ENCODE results near the gene NEURL1B.

NEURL1B gene

DNA sequence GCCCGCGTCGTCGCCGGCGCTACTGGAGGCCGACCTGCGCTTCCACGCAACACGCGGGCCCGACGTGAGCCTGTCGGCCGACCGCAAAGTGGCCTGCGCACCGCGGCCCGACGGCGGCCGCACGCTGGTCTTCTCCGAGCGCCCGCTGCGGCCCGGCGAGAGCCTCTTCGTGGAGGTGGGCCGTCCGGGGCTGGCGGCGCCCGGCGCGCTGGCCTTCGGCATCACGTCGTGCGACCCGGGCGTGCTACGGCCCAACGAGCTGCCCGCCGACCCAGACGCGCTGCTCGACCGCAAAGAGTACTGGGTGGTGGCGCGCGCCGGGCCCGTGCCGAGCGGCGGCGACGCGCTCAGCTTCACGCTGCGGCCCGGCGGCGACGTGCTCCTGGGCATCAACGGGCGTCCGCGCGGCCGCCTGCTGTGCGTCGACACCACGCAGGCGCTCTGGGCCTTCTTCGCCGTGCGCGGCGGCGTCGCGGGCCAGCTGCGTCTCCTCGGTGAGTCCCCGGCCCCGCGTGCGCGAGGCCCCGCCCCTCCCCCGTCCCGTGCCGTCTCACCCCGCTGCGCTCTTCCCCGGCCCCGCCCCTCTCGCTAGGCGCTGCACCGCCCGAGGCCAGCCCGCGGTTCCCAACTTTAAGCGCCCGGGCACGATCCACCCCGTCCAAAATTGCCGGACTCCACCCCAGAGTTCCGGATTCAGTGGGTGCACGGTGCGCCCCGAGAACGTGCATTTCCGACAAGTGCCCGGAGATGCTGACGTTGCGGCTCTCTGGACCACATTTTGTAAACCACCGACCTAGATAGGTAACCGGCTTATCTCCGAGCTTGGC lies 42.8 kb downstream of the NEURL1B start:
- no peak overlapping the region for H3K4me3 ChIP-seq (ENCODE audit: low read depth, low read length)
- TF ChIP-seq, protein P1, sequence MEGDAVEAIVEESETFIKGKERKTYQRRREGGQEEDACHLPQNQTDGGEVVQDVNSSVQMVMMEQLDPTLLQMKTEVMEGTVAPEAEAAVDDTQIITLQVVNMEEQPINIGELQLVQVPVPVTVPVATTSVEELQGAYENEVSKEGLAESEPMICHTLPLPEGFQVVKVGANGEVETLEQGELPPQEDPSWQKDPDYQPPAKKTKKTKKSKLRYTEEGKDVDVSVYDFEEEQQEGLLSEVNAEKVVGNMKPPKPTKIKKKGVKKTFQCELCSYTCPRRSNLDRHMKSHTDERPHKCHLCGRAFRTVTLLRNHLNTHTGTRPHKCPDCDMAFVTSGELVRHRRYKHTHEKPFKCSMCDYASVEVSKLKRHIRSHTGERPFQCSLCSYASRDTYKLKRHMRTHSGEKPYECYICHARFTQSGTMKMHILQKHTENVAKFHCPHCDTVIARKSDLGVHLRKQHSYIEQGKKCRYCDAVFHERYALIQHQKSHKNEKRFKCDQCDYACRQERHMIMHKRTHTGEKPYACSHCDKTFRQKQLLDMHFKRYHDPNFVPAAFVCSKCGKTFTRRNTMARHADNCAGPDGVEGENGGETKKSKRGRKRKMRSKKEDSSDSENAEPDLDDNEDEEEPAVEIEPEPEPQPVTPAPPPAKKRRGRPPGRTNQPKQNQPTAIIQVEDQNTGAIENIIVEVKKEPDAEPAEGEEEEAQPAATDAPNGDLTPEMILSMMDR (IDR thresholded peaks at IDR 0.05; ENCODE audit: borderline replicate concordance, insufficient read depth, low read depth, low read length) = no peak

DNA sequence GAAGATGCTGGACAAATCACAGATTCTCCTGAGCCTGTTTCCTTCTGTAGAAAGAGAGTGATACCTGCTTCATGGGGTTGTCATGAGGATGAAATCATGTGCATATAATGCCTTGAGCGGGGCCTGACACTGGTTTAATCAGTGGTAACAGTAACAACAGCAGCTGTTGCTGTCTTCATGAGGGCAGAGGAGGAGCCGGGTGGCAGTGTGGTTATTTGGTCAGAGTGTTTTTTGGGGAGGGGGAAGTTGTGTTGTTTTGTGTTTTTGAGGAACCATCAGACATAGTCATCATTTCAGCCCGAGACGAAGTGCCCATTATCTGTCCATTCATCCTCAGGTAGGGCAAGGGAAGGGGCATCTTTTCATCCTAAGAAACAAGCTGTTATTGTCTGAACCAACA lies 44.0 kb downstream of the NEURL1B start:
- TF ChIP-seq, protein P1 (IDR thresholded peaks at IDR 0.05; ENCODE audit: borderline replicate concordance, insufficient read depth, low read depth, low read length) = no peak
- H3K4me3 ChIP-seq (ENCODE audit: low read depth, low read length) = no peak overlapping the region

DNA sequence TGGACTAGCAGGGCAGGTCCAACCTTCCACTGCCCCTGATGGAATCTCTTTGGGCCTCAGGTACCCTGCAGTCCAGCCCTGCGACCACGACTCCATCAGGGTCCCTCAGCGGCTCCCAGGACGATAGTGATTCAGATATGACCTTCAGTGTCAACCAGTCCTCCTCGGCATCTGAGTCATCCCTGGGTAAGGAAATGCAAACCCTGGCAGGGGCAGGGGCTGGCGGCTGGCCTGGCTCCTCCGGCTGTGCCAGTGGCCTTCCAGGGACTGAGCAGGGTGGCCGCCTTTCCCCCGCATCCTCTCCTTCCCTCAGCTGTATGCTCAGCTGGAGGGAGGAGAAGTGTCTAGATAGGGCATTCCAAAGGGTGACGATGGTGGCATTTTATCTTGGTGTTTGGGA lies 45.0 kb downstream of the NEURL1B start:
- TF ChIP-seq, protein P1 (IDR thresholded peaks at IDR 0.05; ENCODE audit: borderline replicate concordance, insufficient read depth, low read depth, low read length) = no peak
- no peak overlapping the region for H3K4me3 ChIP-seq (ENCODE audit: low read depth, low read length)

DNA sequence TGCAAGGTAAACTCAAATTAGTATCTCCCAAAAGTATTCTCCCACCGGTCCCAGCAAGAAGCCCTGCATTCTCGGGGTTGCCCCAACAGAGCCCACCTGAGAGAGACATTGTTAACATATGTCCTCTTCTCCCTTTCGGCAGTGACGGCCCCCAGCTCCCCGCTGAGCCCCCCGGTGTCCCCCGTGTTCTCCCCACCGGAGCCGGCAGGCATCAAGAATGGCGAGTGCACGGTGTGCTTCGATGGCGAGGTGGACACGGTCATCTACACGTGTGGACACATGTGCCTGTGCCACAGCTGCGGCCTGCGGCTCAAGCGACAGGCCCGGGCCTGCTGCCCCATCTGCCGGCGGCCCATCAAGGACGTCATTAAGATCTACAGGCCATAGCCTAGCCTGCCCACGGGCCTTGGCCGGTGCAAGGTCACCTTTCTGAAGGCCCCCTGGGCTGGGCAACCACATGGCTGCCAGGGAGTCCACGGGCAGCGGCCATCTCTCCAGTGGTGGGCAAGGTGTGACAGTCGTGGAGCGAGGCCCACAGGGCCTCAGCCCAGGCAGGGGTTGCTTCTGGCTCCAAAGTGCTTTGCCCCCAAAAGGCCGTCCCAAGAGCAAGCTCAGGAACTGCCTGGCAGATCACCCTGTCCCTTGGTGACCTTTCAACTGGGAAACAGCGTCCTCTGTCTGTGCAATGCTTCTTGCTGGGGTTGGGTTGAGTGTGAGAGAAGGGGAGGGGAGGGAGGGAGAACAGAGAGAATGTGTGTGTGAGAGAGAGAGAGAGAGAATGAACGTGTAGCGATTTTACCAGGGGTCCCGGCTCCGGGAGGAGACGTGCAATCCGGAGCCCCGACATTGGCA lies 45.7 kb downstream of the NEURL1B start:
- H3K4me3 ChIP-seq (ENCODE audit: low read depth, low read length) = no peak overlapping the region
- TF ChIP-seq, protein P1 (IDR thresholded peaks at IDR 0.05; ENCODE audit: borderline replicate concordance, insufficient read depth, low read depth, low read length) = no peak

DNA sequence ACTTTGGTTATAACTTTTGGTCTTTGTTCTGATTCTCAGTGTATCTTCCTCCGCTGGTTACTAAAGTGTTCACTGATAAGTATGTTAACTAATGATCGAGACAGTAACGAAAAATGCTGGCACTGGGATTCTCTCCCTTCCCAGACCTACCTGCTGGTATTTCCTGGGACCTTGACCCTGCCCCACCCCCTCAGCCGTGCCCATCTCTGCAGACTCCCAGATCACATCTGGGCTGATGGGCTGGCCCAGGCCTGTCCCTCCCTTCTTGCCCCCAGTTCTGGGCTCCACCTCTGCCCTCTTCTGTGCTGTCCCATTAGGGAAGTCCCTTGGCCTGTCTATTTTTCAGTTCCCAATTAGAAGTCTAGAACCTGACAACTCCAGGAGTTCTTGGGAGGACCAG lies 46.9 kb downstream of the NEURL1B start:
- TF ChIP-seq, protein P1 (IDR thresholded peaks at IDR 0.05; ENCODE audit: borderline replicate concordance, insufficient read depth, low read depth, low read length) = no peak
- no peak overlapping the region for H3K4me3 ChIP-seq (ENCODE audit: low read depth, low read length)

DNA sequence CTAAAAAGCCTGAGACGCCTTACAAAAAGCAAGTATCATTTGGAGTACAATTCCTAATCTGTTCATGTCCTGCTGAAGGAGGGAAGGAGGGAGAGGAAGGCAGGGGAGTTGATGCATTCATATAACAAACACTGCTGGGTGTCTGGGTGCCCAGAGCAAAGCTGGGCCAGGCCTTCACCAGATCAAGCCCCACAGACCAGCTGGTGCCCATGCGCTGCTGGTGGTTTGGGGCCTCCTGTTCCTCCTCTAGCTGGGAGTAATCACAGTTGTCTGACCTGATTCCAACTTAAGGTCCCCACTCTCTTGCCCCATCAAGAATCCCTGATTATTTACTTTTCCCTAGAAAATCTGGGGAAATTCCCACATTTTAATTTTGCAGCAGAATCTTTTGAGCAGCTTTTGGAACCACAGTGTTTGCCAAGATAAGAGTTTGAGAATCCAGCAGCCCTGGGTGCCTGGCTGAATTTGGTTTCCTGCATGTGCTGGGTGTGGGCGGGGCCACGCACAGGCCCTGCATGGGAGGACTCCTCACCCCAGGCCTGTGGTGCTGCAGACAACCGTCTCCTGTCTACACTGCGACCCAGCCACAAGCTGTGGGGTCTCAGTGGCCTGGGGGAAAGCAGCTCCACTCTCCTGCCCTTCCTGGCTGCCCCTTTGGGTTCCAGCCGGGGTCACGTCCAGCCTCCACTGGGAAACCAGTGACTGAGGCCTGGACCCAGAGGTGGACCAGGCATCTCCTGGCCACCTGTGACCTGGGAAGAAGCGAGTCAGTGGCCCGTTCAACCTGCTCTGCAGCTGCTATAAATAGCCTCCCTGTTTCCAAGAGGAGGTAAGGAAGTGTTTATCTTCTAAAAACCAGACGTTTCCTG lies 47.5 kb downstream of the NEURL1B start:
- no peak overlapping the region for H3K4me3 ChIP-seq (ENCODE audit: low read depth, low read length)

More for the DNA sequence above, 47.5 kb downstream of the NEURL1B start:
- TF ChIP-seq, protein P1 (IDR thresholded peaks at IDR 0.05; ENCODE audit: borderline replicate concordance, insufficient read depth, low read depth, low read length) = no peak
